ENCODE data around the gene RSPH6A. TPM values are rescaled to one million over a fixed set of nuclear protein-coding genes. Genes with fewer than 3 reads are reported as not detected.
A peak's percentile ranks its signal among the peaks of the same experiment; 100 is the strongest.

RSPH6A gene
- total RNA-seq, 1 experiment from 2014 or later, result 0.39 TPM

- no peak for TF ChIP-seq GRHL2 (CRISPR knock-in tag; IDR thresholded peaks at IDR 0.05; ENCODE audit: insufficient replicate concordance, severe bottlenecking)
- TF ChIP-seq SMAD4 (CRISPR knock-in tag; IDR thresholded peaks at IDR 0.05), result 0 out of 2 replicates have a peak, but pooled peaks have one; percentile 1
- TF ChIP-seq HMGXB4 (CRISPR knock-in tag; IDR thresholded peaks at IDR 0.05), result peak; percentile 52; the same call in 1 of the 2 replicates
- TF ChIP-seq, protein P1, sequence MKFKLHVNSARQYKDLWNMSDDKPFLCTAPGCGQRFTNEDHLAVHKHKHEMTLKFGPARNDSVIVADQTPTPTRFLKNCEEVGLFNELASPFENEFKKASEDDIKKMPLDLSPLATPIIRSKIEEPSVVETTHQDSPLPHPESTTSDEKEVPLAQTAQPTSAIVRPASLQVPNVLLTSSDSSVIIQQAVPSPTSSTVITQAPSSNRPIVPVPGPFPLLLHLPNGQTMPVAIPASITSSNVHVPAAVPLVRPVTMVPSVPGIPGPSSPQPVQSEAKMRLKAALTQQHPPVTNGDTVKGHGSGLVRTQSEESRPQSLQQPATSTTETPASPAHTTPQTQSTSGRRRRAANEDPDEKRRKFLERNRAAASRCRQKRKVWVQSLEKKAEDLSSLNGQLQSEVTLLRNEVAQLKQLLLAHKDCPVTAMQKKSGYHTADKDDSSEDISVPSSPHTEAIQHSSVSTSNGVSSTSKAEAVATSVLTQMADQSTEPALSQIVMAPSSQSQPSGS (CRISPR knock-in tag; IDR thresholded peaks at IDR 0.05; ENCODE audit: borderline replicate concordance, low read depth), result 0 out of 2 replicates have a peak, but pooled peaks have one; percentile 33
- TF ChIP-seq NFE2L1 (CRISPR knock-in tag; IDR thresholded peaks at IDR 0.05), result peak; percentile 50; the same call in 1 of the 2 replicates
- TF ChIP-seq ZNF317 (CRISPR knock-in tag; IDR thresholded peaks at IDR 0.05; ENCODE audit: borderline replicate concordance, low read depth), result peak; percentile 34; the same call in 1 of the 2 replicates
- peak; percentile 92 for TF ChIP-seq SP1 (CRISPR knock-in tag; conservative IDR thresholded peaks at IDR 0.05)
- peak; percentile 20; the same call in 1 of the 2 replicates for TF ChIP-seq CREB1 (CRISPR knock-in tag; IDR thresholded peaks at IDR 0.05)
- TF ChIP-seq USF2 (CRISPR knock-in tag; IDR thresholded peaks at IDR 0.05), result 0 out of 2 replicates have a peak, but pooled peaks have one; percentile 35
- TF ChIP-seq, protein P2, sequence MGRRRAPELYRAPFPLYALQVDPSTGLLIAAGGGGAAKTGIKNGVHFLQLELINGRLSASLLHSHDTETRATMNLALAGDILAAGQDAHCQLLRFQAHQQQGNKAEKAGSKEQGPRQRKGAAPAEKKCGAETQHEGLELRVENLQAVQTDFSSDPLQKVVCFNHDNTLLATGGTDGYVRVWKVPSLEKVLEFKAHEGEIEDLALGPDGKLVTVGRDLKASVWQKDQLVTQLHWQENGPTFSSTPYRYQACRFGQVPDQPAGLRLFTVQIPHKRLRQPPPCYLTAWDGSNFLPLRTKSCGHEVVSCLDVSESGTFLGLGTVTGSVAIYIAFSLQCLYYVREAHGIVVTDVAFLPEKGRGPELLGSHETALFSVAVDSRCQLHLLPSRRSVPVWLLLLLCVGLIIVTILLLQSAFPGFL (CRISPR knock-in tag; IDR thresholded peaks at IDR 0.05; ENCODE audit: borderline replicate concordance), result no peak
- TF ChIP-seq, protein P3, sequence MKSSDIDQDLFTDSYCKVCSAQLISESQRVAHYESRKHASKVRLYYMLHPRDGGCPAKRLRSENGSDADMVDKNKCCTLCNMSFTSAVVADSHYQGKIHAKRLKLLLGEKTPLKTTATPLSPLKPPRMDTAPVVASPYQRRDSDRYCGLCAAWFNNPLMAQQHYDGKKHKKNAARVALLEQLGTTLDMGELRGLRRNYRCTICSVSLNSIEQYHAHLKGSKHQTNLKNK (CRISPR knock-in tag; IDR thresholded peaks at IDR 0.05), result peak; percentile 91
- TF ChIP-seq NFATC4 (CRISPR knock-in tag; IDR thresholded peaks at IDR 0.05), result peak; percentile 84; the same call in 1 of the 2 replicates
- peak; percentile 57; the same call in 1 of the 2 replicates for TF ChIP-seq ZNF671 (CRISPR knock-in tag; IDR thresholded peaks at IDR 0.05)
- peak; percentile 66 for TF ChIP-seq E2F5 (CRISPR knock-in tag; IDR thresholded peaks at IDR 0.05)
- TF ChIP-seq, protein P4, sequence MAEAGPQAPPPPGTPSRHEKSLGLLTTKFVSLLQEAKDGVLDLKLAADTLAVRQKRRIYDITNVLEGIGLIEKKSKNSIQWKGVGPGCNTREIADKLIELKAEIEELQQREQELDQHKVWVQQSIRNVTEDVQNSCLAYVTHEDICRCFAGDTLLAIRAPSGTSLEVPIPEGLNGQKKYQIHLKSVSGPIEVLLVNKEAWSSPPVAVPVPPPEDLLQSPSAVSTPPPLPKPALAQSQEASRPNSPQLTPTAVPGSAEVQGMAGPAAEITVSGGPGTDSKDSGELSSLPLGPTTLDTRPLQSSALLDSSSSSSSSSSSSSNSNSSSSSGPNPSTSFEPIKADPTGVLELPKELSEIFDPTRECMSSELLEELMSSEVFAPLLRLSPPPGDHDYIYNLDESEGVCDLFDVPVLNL (CRISPR knock-in tag; IDR thresholded peaks at IDR 0.05; ENCODE audit: borderline replicate concordance, low read depth), result no peak; the same call in none of the 2 replicates
- peak; percentile 65; the same call in 1 of the 2 replicates for TF ChIP-seq ZBTB21 (CRISPR knock-in tag; IDR thresholded peaks at IDR 0.05; ENCODE audit: borderline replicate concordance)
- no peak for TF ChIP-seq ZNF512 (CRISPR knock-in tag; IDR thresholded peaks at IDR 0.05; ENCODE audit: borderline replicate concordance)
- peak; percentile 78 for TF ChIP-seq CREM (CRISPR knock-in tag; IDR thresholded peaks at IDR 0.05)
- no peak for TF ChIP-seq ZNF416 (CRISPR knock-in tag; IDR thresholded peaks at IDR 0.05)
- TF ChIP-seq, protein P5, sequence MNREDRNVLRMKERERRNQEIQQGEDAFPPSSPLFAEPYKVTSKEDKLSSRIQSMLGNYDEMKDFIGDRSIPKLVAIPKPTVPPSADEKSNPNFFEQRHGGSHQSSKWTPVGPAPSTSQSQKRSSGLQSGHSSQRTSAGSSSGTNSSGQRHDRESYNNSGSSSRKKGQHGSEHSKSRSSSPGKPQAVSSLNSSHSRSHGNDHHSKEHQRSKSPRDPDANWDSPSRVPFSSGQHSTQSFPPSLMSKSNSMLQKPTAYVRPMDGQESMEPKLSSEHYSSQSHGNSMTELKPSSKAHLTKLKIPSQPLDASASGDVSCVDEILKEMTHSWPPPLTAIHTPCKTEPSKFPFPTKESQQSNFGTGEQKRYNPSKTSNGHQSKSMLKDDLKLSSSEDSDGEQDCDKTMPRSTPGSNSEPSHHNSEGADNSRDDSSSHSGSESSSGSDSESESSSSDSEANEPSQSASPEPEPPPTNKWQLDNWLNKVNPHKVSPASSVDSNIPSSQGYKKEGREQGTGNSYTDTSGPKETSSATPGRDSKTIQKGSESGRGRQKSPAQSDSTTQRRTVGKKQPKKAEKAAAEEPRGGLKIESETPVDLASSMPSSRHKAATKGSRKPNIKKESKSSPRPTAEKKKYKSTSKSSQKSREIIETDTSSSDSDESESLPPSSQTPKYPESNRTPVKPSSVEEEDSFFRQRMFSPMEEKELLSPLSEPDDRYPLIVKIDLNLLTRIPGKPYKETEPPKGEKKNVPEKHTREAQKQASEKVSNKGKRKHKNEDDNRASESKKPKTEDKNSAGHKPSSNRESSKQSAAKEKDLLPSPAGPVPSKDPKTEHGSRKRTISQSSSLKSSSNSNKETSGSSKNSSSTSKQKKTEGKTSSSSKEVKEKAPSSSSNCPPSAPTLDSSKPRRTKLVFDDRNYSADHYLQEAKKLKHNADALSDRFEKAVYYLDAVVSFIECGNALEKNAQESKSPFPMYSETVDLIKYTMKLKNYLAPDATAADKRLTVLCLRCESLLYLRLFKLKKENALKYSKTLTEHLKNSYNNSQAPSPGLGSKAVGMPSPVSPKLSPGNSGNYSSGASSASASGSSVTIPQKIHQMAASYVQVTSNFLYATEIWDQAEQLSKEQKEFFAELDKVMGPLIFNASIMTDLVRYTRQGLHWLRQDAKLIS (CRISPR knock-in tag; IDR thresholded peaks at IDR 0.05; ENCODE audit: borderline replicate concordance), result no peak
- no peak for TF ChIP-seq ATF3 (CRISPR knock-in tag; conservative IDR thresholded peaks at IDR 0.05)
- TF ChIP-seq ZNF121 (CRISPR knock-in tag; IDR thresholded peaks at IDR 0.05), result no peak
These were observed 44.7 kb downstream of the RSPH6A start (continued) for GRCh38 chr19:45770192-45771101.

Measured in WTC11 (cell line).